DMS 273 treated with DMSO at 0.1 percent for 48 hours (cell line): ENCODE data around the gene NTPCR.
"Not testable (repeated sequence)": the region's sequence is repeated elsewhere in the genome, so short reads cannot be mapped to it uniquely, and the experiment has no call there.

Experiments
- DNase-seq: peaks from one replicate; lab custom pipeline; 2025; lab: John Stamatoyannopoulos, UW

The NTPCR gene, protein sequence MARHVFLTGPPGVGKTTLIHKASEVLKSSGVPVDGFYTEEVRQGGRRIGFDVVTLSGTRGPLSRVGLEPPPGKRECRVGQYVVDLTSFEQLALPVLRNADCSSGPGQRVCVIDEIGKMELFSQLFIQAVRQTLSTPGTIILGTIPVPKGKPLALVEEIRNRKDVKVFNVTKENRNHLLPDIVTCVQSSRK

DNA sequence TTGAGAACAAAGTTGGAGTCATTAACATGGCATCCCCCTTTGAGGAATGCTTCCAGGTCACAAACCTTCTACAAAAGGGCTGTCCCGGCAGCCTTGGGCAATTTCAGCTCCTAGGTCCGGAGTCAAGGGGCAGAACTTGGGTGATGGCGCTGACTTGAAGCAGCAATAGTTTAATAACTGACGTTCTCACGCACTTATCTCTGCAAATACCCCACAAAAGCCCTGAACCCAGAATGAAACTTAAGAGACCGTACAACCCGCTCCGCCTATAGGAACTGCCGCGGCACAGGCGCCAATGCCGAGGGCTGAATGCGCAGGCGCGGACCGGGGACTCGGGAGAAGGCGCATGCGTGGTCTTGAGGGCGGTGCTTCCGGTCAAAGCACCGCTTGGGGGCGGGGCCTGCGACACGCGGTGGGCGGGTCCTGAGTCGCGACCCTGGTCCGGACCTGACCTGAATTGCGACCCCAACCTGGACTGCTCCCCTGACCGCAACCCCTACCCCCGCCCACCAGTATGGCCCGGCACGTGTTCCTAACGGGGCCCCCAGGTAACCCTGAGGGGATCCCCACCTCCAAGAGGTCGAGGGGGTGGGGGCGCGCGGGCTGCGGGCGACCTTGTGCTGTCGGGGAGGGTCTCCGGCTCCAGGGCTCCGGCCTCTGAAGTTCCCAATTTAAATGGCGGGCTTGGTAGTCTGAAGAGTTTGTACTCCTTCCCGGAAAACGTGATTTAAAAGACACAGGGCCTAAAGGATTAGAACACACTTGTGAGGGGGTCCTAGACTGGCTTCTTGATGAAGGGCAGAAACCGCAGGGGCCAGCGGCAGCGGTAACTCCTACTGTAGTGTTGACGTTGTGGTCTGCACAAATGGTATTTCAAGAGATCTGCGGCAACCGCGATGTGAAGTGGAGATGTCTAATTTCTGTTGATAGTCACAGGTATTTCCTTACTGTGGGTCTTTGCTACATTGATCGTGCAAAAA, at the start of gene NTPCR:
Gene NTPCR, plus strand, starts transcription at position 415 of the 980 bp plus-strand sequence. Its CDS starts 100 bp downstream, at position 515.
- DNase-seq: peak; percentile 74

DNA sequence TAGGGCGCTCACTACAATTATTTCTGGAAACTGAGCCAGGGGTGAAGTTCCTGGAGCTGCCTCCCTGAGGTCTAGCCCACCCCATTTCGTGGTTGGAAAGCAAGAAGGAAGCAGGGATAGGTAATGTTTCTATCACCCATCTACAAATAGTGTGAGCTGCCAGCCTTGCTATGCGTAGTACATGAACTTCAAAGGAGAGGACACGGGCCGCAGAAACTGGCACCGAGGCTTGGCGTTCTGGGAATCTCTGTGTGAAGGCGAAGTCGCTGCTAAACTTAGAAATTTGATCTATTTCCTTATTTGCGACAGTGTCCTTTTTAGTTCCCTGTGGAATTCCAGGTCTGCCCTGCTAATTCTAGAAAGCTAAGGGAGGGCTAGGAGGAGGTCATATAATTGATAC, 49.6 kb upstream of the NTPCR start:
- no peak for DNase-seq

DNA sequence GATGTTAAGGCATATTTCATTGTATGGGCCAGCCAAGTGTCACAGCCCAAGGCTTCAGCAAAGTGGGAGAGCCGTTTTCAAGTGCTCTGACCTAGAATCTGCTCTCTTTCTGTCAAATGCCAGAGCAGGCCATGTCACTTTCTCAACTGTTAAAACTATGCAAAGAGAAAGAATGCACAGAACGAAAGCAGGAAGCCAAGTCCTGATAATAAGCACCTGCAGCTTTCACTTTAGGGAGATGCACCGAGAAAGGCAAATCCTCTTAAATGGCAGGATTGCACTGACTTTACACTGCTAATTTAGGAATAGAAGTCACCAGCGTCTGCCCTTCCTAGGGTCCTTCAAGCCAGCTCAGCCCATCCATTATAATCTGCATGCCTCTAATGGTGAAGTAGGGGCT, 49.2 kb upstream of the NTPCR start:
- no peak for DNase-seq

DNA sequence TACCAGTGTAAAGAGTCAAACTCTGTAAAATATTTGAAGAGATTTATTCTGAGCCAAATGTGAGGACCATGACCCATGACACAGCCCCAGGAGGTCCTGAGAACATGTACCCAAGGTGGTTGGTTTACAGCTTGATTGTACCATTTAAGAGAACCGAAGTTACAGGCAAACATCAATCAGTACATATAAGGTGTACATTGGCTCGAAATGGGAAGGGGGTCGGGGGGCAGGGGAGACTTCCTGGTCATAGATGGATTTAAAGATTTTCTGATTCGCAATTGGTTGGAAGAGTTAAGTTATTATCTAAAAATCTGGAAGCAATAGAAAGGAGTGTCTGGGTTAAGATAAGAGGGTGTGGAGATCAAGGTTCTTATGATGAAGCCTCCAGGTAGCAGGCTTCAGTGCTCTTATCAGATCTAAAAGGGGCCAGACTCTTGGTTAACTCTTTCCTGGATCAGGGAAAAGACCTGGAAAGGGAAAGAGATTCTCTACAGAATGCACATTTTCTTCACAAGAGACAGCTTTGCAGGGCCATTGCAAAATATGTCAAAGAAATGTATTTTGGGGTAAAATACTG, 47.5 kb upstream of the NTPCR start:
- no peak for DNase-seq

DNA sequence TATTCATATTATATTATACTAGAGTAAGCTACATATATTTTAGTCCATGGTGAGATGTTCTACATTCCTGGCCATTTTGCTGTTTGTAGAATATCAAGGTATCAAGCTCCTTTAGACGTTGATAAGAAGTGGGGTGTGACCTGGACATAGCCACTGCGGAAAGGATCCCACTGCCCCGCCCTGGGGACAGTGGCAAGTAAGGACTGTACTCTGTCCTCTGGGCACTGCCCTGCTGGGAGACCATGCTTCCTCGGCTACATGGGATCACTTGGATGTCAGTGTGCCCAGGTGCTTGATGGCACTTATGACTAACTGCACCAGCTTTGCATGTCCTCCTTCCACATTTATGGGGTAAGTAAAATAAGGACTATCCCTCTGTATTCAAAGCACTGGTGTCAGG, 46.3 kb upstream of the NTPCR start:
- DNase-seq: no peak

DNA sequence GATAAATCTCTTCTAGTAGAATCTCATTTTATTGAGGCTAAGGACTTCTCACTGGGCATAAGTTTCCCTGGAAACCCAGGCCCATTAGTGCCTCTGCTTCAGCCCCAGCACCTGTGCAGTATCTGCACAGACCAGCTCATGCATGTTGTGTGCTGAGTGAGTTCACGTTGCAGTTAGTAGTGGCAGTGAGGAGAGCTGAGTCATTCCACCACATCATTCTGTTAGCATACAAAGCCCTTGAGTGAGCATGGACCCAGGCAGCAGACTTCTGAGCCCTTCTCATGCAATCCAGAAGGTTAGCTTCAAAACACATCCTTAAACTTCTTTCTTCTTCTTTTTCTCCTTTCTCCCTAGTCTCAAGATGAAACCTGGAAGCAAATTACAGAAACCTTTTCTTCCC, 45.8 kb upstream of the NTPCR start:
- DNase-seq: no peak

DNA sequence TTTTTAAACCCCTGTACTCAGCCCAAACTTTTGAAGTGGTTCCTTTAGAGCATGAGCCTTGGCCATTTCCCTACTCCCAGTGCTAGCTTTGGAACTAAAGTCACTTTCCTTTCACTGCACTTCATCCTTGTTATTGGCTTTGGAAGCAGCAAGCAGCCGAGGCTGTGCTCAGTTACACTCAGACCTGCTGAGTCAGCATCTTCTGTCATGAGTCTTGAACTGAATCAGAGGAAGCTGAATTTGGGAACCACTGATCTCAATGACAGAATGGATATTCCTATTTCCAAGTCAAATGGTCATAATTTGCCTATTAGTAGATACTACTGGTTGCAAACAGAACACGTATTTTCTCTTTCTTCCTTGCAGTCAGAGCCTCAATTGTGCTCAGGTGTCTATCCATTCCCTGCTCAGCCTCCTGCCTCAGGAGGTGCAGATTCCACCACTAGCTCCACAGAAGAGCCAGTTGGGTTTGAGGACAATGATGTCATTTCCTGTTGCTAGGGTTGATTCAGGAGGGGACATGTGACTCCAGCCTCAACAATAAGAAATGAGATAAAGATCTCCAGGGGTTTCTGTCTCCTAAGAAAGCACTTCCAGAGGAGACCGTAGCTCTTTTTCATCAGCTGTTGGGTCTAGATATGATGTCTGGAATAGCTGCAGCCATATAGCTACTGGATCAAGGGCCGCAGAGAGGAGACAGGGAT, 44.9 kb upstream of the NTPCR start:
- DNase-seq: no peak

DNA sequence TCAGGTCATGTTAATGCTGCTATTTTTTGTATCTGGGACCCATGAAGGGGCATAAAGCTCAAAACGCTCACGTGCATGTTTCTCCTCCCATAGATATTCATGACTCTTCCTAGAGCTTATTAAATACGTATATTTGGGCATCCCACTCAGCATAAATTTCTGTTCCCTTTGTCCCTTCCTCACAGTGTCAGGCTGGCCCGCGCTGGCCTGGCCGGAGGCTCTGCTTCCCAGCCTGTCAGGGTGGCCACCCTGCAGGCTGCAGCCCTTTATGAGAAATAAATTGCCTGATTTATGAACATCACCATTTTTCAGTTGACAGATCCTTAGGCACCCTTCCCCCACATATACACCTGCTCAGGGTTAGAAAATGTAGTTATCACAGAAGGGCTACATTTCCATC, 44.0 kb upstream of the NTPCR start:
- DNase-seq: no peak

DNA sequence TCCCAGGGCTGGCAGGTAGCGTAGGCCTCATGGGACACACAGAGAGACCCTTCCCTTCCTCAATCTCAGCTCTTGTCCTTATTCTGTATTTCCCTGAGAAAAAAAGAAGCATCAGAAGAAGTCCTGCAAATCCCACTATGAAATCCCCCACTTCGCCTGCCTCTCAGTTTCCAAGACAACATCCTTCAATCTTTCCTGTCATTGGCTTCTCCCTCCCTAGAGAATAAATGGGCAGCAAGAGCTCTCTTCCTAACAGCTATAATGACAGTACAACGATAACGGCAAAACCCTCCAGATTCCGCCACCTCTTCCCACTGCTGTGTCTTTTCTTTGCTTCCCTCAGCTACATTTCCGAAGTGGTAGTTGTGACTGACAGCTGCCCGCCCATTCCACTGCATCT, 41.6 kb upstream of the NTPCR start:
- DNase-seq: no peak

DNA sequence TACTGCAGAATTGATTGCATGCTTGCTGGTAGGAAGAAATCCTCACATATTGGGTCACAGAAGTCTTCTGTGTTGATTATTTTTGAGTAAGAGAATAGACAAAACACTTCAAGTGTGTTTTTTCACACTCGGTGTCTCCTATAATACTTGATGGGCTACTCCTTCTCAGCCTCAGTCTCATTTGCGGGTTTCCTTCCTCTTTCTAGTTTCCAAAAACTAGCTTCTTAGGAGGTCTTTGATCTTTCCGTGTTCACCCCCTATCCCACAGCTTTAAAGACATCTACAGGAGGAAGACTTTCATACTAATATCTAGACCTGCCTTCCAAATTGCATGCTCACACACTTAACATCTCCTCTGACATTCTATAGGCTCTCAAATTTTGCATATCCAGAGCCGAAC, 40.7 kb upstream of the NTPCR start:
- no peak for DNase-seq

DNA sequence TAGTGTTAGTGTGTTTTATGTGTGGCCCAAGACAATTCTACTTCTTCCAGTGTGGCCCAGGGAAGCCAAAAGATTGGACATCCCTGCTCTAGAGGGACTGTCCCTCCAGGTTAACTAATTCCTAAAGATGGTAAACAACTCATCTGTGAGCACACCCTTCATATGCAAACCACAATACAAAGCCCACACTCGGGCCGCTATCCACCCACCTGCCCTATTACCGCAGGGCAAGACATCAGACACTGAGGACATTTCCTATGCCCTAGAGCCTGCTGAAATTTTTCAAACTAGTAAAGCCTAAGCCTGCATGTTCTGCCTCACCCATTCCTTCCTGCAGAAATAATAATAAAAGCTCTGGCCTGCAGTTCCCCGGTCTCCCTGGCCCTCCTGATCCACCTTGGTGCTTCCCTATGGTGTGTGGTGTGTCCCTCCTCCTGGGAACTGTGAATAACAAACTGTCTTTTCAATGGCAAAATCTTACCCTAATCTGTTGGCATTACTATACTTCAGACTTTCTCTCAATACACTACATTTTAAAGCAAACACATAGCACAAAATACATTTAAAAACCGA, 39.3 kb upstream of the NTPCR start:
- DNase-seq: no peak

DNA sequence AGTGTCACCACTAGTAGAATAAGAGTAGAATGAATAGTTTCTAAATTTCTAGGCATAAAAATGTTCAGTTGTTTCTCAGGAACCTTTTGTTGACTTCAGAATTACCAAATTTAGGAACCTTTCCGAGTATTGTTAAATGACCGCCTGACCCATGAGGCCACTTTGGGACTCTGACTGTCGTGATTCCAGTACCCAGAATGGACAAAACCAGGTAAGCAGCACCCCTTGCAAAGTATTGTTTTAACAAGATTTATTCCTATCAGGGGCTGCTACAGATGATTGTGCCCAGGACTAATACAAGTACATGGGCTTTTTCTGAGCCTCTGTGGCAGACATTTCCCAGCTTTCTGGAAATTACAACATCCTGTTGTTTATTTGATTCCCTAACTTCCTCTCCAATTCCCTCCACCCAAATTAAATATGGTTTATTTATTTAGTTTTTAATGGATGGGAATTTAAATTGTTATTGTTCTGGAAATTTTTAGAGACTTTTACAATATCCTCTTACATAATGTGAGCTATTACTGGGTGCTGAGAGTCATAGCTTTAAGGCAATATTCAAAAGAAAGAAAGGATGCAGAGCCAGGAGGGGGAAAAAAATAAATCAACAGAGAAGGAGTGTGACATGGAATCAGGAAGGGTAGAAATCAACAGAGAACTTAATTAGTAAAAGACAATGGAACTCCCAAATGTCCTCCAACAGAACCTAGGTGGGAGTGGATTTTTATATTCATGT, 37.4 kb upstream of the NTPCR start:
- DNase-seq: no peak

DNA sequence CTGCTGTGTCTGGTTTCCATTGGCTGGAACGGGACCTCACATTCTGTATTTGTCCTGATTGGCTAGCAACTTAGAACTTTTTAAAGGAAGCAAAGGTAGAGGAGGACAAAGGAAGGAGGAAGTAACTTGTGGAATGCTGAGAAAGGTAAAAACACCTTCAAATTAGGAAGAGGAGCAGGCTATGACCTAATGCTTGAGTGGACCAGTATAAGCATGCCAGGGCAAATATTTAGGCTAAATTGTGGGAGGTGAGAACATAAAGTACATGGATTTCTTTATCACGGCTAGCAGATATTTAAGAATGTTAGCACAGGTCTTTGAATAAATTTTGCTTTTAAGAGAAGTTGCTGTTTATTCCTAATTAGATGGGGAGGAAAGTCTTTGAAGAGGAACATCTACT, 36.1 kb upstream of the NTPCR start:
- DNase-seq: not testable (repeated sequence)

DNA sequence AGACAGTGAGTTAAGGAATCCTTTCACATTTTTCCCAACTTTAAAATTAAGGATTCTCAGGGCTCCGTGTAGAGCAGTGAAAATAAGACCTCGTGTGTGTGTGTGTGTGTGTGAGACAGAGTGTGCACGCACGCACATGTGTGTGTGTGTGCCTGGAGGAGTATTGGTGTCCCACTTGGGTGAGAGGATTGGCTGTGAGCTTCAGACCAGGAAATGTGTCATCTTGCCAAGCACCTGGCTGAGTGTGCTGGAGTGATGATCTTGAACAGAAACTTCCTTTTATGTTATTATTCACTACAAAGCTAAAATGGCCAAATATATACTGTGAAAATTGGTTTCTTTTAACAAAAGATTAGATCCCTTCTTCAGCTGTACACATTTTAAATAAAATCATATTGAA, 35.2 kb upstream of the NTPCR start:
- no peak for DNase-seq

DNA sequence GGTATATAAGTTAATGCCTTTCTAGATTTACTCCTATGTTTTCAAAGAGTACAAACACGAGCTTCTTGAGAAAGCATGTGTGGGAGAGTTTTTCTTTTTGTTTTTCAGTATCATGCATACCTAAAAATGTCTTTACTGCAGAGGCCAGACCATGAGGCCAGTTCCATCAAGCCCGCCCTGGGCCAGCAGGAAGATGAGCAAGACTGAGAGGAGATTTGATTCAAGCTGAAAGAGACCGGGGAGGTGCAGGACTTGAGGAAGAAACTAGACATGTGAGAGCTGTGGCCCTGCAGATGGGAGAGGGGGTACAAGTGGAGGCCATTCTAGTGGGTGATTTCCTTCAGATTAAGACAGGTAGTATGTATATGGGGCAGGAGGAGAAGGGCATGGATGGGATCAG, 33.4 kb upstream of the NTPCR start:
- no peak for DNase-seq

DNA sequence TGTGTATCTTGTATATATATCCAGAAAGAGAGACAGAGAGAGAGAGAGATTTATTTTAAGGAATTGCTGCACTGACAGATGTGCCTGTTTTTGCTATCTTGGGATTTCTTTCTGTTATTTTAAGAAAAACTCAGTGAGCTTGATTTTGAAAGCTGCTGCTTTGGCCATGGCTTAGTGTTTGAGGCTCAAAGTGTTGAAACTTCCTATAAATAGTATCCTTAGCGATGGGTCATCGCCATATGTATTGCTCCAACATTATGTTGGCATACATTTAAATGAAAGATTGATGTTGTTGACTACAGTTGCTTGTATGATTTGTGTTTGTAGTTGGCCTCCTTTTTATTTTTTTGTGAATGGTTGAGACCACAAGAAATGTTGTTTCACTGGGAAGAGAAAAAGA, 29.0 kb upstream of the NTPCR start:
- no peak for DNase-seq

DNA sequence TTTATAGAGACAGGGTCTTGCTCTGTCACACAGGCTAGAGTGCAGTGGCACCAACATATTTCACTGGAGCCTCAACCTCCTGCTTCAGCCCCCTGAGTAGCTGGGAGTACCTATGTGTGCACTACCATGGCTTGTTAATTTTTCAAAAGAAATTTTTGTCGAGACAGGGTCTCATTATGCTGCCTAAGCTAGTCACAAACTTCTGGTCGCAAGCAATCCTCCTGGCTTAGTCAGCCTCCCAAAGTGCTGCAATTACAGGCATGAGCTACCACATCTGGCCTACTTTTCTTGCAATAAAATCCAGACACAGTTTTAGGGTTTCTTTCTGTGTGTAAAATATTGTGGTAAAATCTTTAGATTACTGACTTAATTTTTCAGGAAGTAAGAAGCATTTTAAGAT, 27.9 kb upstream of the NTPCR start:
- no peak for DNase-seq

DNA sequence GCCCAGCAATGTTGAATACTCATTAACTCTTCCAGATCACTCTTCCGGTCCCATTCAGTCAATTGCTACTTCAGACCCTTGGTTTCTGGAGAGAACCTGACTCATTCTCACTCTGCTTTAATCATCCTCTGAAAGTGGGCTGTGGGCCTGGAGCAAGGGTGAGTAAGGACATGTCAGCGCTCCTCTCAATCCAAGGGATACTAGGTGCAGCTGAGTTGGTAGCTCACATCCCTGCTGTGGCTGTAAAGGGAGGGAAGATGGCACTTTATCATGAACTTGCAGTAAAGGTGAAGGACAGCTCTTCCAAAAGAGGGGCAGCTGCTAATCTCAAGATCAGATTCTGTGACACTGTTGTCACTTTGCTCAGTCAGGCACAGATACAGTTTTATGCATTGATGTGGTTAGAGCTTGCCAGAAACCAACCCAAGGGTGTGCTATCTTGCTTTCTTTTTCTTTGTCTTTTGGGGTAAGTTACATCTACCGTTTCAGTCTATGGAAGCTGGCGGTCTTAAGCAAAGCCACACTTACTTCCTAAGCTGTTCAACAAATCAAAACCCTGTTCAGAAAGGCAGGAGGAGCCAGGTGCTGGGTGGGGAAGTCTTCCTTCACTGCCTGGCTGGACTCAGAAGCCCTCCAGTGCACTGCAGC, 26.5 kb upstream of the NTPCR start:
- DNase-seq: no peak

DNA sequence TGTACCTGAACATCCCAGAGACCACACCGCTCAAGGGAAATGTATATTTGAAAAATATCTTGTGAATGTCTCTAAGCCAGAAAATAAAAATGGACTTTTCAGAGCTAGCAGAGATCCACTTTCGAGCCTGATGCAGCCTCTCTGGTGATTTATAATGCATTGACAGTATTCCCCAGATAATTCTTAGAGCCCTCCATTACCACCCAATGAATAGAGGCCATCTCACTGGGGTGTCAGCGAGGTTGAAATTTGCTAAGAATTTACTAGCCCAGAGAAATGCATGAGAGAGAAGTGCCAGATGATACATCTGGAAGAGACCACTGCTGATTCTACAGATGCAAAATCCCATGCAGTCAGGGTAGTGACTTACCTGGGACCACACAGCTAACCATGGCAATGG, 25.5 kb upstream of the NTPCR start:
- DNase-seq: no peak

DNA sequence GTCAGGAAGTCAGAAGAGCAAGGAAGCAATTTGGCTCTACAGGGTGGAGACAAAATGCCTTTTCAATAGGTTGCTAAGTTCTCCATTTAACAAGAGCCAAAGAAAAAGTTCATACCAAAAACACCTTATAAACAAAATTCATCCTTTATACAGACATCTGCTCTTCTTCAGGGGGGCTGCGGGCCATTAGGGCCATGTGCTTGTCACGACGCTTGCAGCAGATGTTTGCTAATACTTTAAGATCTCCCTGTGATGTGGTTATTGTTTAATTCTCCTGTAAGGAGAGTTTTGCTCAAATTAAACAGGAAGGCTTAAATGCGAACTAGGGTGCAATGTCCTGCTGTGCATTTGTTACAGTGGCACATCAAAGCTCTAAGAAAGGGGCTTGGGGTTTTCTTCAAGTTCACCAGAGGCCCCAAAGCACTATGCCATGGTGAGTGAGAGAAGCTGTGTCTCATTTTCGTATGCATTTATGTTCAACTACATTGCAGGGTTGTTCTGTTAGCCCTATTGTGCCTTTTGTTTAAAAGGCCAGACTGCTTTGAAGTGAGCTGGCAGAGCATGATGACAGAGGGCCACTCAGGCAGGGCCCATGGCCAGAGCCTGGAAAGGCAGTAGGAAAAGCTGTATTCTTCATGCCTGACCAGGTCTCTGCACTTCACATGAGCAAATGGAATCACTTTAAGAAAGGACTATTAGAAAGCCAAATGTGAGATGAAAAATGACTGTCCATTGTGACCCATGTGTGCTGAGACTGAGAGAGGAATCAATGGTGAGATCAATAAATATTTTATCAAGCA, 24.8 kb upstream of the NTPCR start:
- no peak for DNase-seq
